Renal pelvis (tissue), 4 donors: Measurements from ENCODE around the gene CDH4. TPM values are rescaled to one million over a fixed set of nuclear protein-coding genes. Genes with fewer than 3 reads are reported as not detected.

ENCODE experiments used
- DNase-seq: peaks from one replicate; pipeline ENCODE4 v3.0.0-alpha.2; 2013
- polyA plus RNA-seq, 3 donors: library from polyadenylated mRNA; unstranded; fragments of 120-200 nt; gene quantifications; one replicate each; pipeline ENCODE4 v1.2.1, GENCODE V29; 2013; ENCODE audit not compliant: insufficient read length in 3 of 3

The CDH4 gene
- polyA plus RNA-seq, 3 donors, result 8.4 to 9.5 (median 8.7) TPM

DNA sequence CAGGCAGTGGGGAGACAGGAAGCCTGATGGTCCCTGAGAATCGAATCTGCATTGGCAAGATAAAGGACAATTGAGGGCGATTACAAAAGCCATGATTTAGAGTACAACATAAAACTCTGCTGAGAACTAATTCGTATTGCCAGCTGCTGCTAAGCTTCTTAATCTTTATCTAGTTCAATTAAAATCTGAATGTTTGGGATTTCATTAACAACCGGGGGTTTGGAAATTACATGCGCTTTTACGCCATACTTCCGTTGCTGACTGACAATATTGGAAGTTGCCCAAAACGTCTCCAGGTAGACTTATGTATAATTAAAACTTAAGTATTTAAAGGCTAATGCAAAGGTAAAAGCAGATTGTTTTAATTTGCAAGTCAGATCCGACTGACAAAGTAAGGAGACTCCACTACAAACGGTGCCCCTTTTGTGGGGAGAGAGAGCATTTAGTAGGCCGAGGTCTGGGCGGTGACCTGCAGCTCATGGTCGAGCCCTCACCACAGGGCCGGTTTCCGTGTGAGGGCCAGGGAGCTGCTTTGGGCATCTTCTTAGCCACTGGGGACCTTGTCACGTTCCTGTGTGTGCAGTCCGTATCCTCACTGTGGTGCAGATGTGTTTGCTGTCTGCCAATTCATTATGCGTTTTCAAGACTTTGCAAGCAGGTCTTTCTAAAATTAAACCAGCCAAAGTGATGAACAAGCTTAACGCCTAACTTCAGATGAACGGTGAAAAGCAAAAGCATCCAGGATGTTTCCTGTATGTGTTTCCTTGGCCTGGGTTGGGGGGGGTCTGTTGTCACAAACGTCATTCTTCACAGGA, 49.9 kb downstream of the CDH4 start:
- no peak for DNase-seq

DNA sequence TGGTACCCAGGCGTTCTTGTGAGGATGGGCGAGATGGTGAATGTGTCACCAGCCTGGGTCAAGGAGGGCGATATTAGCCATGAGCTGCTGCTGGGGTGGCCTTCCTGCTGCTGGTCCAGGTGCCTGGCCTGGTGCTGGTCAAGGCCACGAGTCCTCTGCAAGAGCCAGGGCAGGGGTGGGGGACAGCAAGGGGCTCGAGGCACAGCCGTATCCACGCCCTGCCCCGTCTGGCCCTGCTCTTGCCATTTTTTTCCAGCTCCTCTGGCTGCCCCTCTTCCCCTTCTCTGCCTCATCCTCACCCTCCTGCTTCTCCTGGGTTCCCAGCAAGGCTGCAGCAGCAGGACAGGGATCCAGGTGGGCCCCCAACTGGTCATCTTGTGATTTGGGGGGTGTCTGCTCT, 51.2 kb downstream of the CDH4 start:
- DNase-seq, result no peak

DNA sequence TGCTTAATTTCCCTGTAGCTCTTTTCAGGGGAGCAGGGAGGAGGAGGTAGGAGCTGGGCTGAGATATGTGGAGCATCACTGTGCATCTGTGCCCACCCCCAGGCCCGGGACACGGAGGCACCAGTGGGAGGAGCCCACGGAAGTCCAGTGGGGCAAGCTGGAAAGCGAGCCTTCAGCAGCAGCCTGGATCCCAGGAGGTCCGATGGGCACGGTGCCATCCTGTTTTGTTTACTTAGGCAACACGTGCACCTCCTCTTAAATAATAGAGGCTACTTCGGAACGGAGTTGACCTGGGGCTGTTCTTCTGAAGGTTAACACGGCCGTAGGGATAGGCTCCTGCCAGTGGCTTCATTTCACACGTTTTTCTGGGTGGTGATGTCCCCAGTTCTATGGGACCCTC, 51.6 kb downstream of the CDH4 start:
- DNase-seq, result no peak

DNA sequence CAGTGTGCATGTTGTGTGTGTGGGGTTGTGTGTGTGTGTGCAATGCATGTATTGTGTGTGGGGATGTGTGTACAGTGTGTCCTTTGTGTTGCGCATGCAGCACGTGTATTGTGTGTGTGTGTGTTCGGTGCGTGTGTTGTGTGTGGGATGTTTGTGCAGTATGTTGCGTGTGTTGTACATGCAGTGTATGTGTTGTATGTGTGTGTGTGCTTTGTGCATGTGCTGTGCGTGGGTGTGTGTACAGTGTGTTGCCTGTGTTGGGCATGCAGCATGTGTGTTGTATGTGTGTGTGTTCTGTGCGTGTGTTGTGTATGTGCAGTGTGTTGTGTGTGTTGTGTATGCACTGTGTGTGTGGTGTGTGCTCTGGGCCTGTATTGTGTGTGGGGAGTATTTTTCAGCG, 52.7 kb downstream of the CDH4 start:
- no peak for DNase-seq

DNA sequence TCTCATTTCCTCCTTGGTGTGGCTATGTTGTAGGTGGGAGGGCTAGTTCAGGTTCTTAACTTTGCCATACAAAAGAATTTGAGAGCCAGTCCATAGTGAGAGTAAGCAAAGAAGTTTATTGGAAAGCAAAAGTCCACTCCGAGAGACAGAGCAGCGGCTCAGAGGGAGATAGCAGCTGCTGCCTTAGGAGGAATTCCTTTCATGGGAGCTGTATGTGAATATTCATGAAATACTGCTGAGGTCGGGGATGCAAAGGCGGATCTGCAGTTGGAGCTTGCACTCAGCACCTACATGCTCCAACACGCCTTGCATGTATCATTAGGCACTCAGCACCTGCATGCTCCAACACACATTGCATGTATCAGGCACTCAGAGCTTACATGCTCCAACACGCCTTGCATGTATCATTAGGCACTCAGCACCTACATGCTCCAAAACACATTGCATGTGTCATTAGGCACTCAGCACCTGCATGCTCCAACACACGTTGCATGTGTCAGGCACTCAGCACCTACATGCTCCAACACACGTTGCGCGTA, 54.9 kb downstream of the CDH4 start:
- no peak for DNase-seq

DNA sequence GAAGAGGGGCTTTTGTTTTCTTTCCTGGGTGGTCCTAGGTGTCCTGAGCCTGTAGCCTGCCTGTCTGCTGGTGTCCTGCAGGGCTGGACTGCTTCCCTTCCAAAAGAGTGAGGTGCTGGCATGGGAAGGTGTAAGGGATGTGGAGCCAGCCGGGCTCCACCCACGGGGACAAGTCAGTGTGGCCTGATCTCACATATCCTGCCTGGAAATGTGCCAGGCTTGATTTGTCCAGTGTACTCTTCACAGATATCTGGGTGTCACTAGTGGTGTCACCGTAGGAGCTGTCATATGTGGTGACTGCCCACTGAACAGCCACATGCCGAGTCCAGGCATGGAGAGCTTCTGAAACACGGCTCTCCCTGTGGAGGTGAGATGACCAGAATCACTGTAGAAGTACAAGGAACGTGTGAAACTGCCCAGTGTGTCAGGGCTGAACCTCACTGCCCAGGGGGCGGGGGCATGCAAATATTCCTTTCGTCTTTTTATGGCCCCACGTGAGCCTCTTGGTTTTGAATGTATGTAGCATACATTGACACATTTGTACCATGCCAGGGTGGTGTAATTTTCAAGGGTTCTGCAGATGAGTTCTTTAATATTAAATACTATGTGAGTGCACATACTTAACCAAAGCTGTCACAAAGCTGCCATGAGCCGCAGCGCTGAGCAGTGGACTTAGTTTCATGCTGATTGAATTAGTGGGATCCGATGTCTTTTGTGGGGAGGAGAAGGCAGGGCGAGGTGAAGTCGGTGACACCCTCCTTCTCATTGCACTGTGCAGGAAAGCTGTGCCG, 55.8 kb downstream of the CDH4 start:
- DNase-seq, result peak; percentile 33

DNA sequence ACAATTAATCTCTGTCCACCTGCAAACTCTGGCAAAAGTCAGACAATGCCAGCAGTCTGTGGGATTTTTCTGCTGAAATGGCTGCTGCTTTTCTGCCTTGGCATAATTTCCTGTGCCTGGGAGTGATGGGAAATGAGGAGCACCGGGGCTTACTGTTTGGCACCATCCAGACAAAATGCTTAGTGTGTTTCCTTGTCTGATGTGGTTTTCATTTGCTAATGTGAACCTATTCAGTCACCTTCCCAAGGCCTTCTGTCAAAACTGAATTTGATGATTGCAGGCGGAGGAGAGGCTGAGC, 56.4 kb downstream of the CDH4 start:
- no peak for DNase-seq

DNA sequence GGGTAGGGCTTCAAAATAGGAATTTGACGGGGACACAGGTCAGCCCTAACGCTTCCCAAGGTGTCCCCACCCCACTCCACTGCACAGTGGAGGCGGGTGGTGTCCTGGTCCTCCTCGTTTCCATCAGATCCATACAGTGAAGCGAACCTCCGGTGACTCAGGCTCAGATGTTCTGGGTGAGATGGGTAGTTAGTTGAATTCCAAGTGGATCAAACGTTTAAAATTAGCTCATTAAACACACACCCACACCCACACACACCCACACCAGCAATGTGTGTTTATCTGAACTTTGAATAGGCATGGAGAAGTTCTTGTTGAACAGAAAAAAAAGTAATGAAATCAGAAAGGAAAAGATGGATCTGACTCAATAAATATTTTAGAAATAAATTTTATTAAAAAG, 58.9 kb downstream of the CDH4 start:
- DNase-seq, result no peak

DNA sequence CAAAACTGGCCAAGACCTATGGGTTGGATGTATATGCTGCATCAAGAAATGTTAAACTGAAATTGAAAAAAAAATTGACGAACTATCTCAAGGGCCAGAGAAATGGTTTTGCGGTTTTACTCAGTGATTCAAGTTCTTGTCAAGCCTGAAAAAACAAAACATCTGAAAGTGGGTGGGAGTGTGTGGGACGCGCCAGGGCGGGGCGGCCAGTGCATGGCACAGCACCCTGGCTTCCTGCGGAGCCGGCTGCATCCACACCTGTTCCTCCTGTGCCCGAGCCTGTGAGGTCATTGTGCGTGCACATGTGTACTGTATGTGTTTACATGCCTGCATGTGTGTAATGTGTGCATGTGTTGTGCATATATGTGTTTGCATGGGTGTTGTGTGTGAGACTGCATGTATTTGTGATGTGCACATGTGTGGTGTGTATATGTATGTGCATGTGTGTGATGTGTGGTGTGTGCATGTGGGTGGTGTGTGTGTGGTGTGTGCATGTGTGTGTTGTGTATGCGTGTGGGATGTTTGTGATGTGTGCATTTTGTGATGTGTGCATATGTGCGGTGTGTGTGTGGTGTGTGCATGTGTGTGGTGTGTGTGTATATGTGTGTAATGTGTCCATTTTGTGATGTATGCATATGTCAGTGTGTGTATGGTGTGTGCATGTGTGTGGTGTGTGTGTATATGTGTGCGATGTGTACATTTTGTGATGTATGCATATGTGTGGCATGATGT, 59.8 kb downstream of the CDH4 start:
- DNase-seq, result no peak

DNA sequence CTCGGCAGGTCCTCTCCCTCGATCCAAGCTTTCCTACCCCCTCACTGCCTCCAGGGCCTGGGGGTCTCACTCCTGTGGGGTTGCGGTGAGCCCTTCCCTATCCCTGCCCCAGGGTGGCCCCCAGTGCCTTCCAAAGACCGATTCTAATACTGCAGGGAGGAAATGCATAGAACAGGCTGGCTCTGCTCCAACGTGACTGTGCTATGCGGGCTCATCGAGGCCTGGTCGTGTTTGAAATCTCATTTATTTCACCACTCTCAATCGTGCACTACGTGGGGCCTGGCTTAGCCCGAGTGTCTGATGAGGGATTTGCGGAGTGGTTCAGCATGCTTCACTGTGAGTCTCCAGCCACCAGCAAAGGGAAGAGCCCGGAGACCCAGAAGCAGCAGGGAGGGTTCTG, 60.9 kb downstream of the CDH4 start:
- DNase-seq, result no peak

DNA sequence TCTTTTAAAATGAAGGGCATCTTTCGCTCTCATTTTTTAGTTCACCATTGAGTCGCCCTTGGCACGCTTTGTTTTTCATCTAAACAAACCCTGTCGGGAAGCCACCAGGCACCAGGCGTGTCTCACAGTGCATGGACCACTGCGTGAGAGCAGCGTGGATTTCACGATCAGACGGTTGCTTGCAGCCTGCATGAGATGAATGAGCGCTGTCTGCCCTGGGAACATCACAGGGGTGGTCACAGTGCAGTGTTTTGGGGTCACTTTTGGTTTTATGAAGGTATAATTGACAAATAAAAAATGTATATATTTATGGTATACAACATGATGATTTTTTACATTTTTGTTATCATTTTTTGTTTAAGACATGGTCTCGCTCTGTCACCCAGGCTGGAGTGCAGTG, 61.3 kb downstream of the CDH4 start:
- no peak for DNase-seq

DNA sequence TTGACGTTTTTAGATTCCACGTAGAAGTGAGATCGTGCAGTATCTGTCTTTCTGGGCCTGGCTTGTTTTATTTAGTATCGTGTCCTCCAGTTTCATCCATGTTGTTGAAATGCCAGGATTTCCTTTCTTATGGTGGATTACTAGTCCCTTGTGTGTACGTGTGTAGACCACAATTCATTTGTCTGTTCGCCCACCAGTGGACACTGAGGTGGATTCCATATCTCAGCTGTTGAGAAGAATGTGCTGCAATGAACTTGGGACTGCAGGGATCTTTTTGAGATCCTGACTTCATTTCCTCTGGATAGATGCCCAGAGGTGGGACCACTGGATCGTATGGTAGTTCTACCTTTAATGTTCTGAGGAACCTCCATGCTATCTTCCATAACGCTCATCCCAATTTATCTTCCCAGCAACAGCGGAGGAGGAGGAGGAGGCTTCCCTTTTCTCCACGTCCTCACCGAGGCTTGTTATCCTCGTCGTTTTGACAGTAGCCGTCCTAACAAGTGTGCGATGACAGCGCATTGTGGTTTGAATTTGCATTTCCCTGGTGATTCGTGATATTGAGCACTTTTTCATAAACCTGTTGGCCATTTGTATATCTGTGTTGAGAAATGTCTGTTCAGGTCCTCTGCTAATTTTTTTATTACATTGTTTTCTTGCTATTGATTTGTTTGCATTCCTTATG, 62.4 kb downstream of the CDH4 start:
- no peak for DNase-seq

DNA sequence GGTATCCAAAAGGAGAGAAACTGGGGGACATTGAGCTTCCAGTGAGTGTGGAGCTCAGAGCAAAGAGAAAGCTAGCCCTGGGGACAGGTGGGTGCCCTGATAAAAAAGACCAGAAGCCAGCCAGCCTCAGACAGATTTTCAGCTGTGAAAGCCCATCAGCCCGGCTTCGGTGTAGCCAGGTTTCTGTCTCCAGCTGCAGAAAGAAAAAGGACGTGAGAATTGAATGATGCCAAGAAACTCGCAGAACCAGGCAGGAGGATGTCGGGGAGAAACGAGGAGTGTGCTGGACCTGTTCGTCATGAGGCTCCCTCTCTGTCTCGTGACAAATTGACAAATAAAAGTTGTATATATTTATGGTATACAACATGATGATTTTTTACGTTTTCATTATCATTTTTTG, 63.3 kb downstream of the CDH4 start:
- no peak for DNase-seq

DNA sequence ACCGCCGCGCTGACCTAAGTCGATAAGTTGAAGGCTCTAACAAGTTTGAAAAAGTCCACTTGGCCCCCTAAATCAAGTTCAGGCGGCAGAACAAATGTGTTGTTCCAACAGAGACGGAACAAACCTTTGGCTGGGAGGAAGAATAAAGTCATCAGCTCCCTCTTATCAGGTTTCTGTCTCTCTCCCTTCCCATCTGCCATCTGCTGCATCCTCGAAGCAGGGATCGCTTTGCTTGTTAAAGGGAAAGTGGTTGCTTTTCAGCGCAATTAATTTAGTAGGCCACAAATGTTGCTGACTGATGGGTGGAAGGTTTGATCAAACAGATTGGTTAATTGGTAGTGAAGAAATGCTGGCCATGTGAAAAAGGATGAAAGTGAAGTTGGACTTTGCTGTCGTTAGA, 64.3 kb downstream of the CDH4 start:
- DNase-seq, result no peak

DNA sequence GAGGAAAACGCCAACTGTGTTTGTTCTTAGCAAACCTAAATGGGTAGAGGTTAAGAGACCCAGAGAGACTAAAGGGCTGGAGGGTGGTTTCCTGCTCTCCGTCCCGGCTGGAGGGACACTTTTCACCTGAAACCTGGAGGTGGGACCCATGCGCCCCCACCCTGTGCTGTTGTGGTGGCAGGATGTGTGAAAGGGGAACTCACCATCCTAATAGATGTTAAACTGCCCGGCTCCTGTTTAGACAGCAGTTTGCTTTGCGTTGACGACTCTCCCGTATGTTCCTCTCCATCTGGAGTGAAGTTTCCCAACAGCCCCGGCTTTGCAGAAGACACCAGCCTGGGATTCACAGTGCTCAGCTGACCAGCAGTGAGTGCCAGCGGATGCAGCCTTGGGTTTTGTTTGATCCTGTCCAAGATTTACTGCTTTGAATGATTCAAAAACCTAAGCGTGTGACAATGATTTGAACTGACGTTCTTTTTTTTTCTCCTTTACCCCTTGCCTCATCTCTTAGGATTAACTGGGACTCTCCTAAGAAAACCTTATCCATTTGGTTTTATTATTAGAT, 66.0 kb downstream of the CDH4 start:
- DNase-seq, result no peak

DNA sequence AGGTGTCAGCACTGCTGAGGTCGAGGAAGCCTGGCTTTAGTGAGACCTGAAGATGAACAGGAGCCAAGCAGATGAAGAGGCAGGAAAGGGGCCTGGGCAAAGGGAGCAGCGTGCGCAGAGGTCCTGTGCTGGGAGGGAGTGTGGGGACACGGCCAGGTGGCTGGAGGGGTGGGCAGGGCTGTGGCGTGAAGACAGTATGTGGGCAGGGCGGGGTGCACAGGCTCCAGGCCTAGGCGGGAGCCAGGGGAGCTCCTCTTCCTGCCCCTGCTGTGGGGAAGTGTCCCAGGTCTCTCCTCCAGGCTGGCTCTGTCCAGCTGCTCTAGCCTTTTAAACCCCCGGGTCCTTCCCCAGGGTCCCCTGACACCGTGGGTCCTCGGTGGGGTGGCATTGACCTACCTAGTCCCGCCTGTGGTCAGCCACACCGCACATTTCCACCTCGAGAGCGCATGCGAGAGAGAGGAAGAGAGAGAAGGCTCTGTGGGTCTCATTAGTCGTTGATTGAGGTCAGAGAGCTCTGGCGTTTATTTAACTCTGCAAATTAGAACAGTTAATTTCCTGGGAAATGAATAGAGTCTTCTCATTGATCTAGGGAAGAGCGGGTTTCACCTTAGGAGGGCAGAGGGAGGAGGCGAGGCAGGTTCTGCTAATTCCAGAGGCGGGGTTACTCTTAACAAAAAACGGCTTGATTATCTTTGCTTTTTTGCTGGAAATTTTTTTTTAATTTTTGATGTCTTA, 68.8 kb downstream of the CDH4 start:
- no peak for DNase-seq

DNA sequence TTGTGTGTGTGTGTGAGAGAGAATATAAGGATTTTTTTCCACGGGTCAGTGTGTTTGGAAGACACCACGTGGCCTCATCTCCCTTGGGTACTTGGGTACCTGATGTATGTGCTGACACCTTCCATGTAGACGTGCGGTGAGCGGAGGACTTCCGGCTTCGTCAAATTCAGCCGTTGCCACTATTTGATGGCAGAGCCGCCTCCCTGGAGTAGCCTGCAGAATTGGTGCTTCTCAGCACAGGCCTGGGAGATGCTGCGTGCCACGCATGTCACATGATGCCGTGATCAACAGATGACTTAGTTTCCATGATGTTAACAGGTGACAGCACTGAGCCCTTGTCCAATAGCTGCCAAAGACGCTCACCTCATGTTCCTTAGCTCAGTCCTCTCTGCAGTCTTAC, 69.4 kb downstream of the CDH4 start:
- no peak for DNase-seq

DNA sequence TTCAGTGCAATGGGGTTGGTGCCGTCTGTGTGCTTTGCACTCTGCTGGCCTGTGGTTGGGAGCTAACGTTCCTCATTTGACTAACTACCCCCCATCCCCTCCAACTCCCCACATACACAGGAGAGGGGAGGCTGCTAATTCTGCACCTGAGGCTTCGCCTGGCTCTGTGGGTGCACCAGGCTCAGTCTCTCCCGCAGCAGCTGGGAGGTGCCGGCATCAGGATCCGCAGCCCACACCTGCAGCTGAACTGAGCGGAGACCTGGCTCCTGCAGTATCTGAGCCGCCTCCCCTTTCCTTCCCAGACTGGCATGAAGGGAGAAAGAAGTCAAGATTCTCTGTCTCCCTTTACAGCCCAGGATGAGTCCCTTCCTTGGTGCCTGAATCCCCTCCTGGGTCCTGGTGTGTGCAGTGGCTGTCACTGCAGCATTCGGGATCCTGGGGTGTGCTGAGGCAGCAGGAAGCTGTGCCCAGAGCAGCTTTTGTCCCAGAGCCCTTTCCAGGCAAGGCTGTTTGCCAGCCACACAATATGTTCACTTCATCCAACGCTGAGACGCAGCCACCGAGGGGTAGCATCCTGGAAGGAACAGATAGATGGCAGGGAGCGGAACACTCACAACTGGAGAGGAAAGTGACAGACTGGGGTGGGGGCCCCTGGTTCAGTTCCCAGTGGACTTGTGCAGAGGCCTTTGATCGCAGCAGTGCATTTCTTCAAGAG, 70.2 kb downstream of the CDH4 start:
- no peak for DNase-seq

DNA sequence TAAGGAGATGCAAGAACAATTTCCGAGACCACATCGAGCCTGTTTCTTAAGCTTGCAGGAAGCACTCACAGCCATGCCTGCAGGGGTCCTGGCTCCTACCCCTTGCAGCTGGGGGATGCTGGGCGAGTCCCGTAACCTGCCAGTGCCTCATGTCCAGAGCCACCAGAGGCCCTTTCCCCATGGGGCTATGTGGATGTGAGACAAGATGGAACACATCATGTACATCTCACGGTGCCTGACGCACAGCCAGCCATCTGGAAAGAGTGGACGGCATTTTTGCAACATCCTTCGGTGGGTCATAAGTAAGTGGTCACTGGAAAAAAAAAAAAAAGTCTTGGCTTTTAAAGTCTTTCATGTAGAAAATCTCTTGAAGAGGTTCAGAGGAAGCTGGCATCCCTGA, 72.8 kb downstream of the CDH4 start:
- no peak for DNase-seq

DNA sequence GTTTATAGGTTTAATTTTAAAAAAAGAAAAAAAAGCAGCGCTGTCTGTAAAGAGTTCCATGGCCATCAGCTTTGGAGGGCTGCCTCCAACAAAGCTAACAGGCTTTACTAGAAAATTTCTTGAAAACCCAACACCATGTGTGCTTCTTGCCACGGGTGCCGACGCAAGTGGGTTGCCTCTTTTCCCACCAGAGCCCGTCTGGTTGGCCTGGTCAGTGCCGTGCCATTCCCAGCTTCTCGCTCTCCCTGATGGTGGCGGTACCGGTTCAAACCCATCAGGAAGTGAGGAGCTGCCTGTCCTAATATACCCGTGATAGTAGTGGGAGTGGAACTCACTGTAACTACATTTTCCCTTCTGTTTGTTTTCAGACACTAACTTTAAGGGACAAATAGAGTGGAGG, 73.7 kb downstream of the CDH4 start:
- no peak for DNase-seq
